HEK293 (cell line): ENCODE data around the gene VPS51.

Experiments
- CTCF ChIP-seq: fragments of 450-650 bp; formaldehyde crosslinking; IDR thresholded peaks from 2 replicates; pipeline ENCODE4 v1.5.1; 2016; ENCODE audit warnings: missing biosample characterization, missing genetic modification characterization
- MYNN ChIP-seq: fragments of 450-650 bp; formaldehyde crosslinking; IDR thresholded peaks from 2 replicates; pipeline ENCODE4 v1.5.1; 2016; ENCODE audit warnings: missing biosample characterization, missing genetic modification characterization, borderline replicate concordance
- SALL2 ChIP-seq: fragments of 450-650 bp; formaldehyde crosslinking; IDR thresholded peaks from 2 replicates; pipeline ENCODE4 v1.5.0; 2017; ENCODE audit warnings: missing biosample characterization, mild to moderate bottlenecking, missing genetic modification characterization, borderline replicate concordance
- TCF7L2 ChIP-seq: IDR thresholded peaks from 2 replicates; pipeline ENCODE4 v1.6.1; 2011; ENCODE audit warnings: low read depth, mild to moderate bottlenecking, inconsistent platforms, low read length, moderate library complexity, borderline replicate concordance
- ZNF174 ChIP-seq: fragments of 450-650 bp; formaldehyde crosslinking; IDR thresholded peaks from 2 replicates; pipeline ENCODE4 v1.5.0; 2017; ENCODE audit warnings: missing biosample characterization, mild to moderate bottlenecking, missing genetic modification characterization
- ZNF274 ChIP-seq, 2 experiments: fragments of 200-500 bp in 1 of 2; fragments of 450-650 bp in 1 of 2; sonication (Bioruptor generic) in 1 of 2; formaldehyde crosslinking in 1 of 2; IDR thresholded peaks; 2 replicates each; pipeline versions ENCODE4 v1.5.1 to v1.6.1; 2014 to 2016; ENCODE audit warnings: borderline replicate concordance in 1 of 2, inconsistent platforms in 1 of 2, low read length in 1 of 2, missing biosample characterization in 1 of 2, missing genetic modification characterization in 1 of 2
- ZNF292 ChIP-seq: fragments of 450-650 bp; formaldehyde crosslinking; IDR thresholded peaks from 2 replicates; pipeline ENCODE4 v1.5.1; 2016; ENCODE audit warnings: low read depth, missing biosample characterization, missing genetic modification characterization, borderline replicate concordance
- ZNF621 ChIP-seq: fragments of 450-650 bp; formaldehyde crosslinking; IDR thresholded peaks from 2 replicates; pipeline ENCODE4 v1.5.1; 2017; ENCODE audit warnings: missing biosample characterization, missing genetic modification characterization
- ZNF768 ChIP-seq: fragments of 450-650 bp; formaldehyde crosslinking; IDR thresholded peaks from 2 replicates; pipeline ENCODE4 v1.5.1; 2018; ENCODE audit warnings: missing biosample characterization, mild to moderate bottlenecking, missing genetic modification characterization
- TF ChIP-seq, protein P1 (sequence below): fragments of 450-650 bp; formaldehyde crosslinking; optimal IDR thresholded peaks from 2 replicates; pipeline ENCODE3; 2016; ENCODE audit warnings: missing biosample characterization, mild to moderate bottlenecking, missing genetic modification characterization
- TF ChIP-seq, protein P2 (sequence below): fragments of 450-650 bp; formaldehyde crosslinking; IDR thresholded peaks from 2 replicates; pipeline ENCODE4 v1.5.1; 2016; ENCODE audit warnings: missing biosample characterization, missing genetic modification characterization, low read depth

DNA sequence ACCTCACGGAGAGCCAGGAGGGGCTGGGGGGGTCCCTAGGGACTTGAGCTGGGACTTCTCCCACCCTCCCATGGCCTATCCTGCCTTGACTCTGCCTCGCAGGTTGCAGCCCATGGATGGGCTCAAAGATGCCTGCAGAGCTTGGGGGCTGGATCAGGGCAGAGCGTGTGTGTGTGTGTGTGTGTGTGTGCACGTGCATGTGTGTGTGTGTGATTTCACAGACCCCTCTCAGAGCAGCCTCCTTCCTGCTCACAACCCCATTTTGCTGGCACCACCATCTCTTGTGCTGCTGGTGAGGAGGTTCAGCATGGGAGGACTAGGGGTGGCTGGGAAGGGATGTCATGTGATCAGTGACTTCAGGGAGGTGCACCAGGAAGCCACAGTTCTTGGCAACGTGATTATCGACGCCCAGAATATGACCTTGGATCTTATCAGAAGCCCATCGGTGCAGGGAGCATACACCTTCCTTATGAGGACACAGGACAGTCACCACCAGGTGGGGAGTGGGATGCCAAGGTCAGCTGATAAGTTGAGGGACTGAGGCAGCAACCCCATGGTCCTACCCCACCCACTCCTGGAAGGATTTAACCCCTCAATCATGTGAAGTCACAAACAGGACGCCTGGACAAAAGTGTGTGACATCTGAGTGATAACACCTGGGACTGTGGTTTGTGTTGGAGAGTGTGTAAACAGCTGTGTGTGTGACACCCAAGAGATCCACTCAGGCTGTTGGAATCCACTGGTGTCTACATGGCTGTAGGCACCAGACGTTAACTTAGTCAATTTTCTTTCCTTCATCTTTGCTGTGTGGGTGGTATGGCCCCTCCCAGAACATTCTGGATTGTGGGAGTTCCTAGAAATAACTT lies 35.8 kb upstream of the VPS51 start:
- TF ChIP-seq MYNN (tag by site-specific recombination), result no peak
- TF ChIP-seq, protein P1, sequence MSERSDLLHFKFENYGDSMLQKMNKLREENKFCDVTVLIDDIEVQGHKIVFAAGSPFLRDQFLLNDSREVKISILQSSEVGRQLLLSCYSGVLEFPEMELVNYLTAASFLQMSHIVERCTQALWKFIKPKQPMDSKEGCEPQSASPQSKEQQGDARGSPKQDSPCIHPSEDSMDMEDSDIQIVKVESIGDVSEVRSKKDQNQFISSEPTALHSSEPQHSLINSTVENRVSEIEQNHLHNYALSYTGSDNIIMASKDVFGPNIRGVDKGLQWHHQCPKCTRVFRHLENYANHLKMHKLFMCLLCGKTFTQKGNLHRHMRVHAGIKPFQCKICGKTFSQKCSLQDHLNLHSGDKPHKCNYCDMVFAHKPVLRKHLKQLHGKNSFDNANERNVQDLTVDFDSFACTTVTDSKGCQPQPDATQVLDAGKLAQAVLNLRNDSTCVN (tag by site-specific recombination), result no peak
- TF ChIP-seq SALL2 (tag by site-specific recombination), result no peak
- no peak for TF ChIP-seq ZNF768 (tag by site-specific recombination)
- TF ChIP-seq ZNF292 (tag by site-specific recombination), result no peak
- TF ChIP-seq CTCF, result no peak
- TF ChIP-seq, protein P2, sequence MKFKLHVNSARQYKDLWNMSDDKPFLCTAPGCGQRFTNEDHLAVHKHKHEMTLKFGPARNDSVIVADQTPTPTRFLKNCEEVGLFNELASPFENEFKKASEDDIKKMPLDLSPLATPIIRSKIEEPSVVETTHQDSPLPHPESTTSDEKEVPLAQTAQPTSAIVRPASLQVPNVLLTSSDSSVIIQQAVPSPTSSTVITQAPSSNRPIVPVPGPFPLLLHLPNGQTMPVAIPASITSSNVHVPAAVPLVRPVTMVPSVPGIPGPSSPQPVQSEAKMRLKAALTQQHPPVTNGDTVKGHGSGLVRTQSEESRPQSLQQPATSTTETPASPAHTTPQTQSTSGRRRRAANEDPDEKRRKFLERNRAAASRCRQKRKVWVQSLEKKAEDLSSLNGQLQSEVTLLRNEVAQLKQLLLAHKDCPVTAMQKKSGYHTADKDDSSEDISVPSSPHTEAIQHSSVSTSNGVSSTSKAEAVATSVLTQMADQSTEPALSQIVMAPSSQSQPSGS (tag by site-specific recombination), result no peak
- TF ChIP-seq ZNF174 (tag by site-specific recombination), result no peak
- no peak for TF ChIP-seq ZNF274 (IDR thresholded peaks at IDR 0.05; ENCODE audit: low read length)
- TF ChIP-seq ZNF274 (tag by site-specific recombination; IDR thresholded peaks at IDR 0.05; ENCODE audit: borderline replicate concordance), result no peak
- no peak for TF ChIP-seq ZNF621 (tag by site-specific recombination)
- TF ChIP-seq TCF7L2, result no peak
